H9 (cell line): Measurements from ENCODE around the gene LRRN1. TPM values are rescaled to one million over a fixed set of nuclear protein-coding genes. Genes with fewer than 3 reads are reported as not detected.

ENCODE experiments used
- DNase-seq: peaks from one replicate; pipeline ENCODE4 v3.0.0-alpha.2; 2017
- H2AFZ ChIP-seq: one replicate; pipeline ENCODE4 v1.6.1; 2013; ENCODE audit warnings: mild to moderate bottlenecking, low read length, control low read depth, moderate library complexity
- H2AK5ac ChIP-seq: 2 replicates; pipeline ENCODE4 v1.6.1; 2013; ENCODE audit warnings: low read length, control low read depth, mixed read lengths; ENCODE audit not compliant: insufficient read length
- H2BK120ac ChIP-seq: one replicate; pipeline ENCODE4 v1.6.1; 2013; ENCODE audit warnings: low read depth, mild to moderate bottlenecking, low read length, control low read depth, inconsistent platforms; ENCODE audit not compliant: poor library complexity, severe bottlenecking
- H2BK12ac ChIP-seq: 2 replicates; pipeline ENCODE4 v1.6.1; 2013; ENCODE audit warnings: low read length, control low read depth, mixed read lengths, low read depth; ENCODE audit not compliant: insufficient read length
- H2BK15ac ChIP-seq: 2 replicates; pipeline ENCODE4 v1.6.1; 2013; ENCODE audit warnings: low read depth, low read length, control low read depth
- H2BK20ac ChIP-seq: one replicate; pipeline ENCODE4 v1.6.1; 2013; ENCODE audit warnings: low read depth, mild to moderate bottlenecking, low read length, control low read depth, inconsistent platforms; ENCODE audit not compliant: poor library complexity, severe bottlenecking
- H2BK5ac ChIP-seq: 2 replicates; pipeline ENCODE4 v1.6.1; 2013; ENCODE audit warnings: low read length, control low read depth, mixed read lengths; ENCODE audit not compliant: insufficient read length
- H3K14ac ChIP-seq: 2 replicates; pipeline ENCODE4 v1.6.1; 2013; ENCODE audit warnings: low read length, control low read depth; ENCODE audit not compliant: insufficient read depth
- H3K18ac ChIP-seq: 2 replicates; pipeline ENCODE4 v1.6.1; 2013; ENCODE audit warnings: low read depth, mild to moderate bottlenecking, mixed read lengths, low read length, control low read depth; ENCODE audit not compliant: insufficient read length
- H3K23ac ChIP-seq: 2 replicates; pipeline ENCODE4 v1.6.1; 2013; ENCODE audit warnings: low read length, control low read depth, mixed read lengths, low read depth; ENCODE audit not compliant: insufficient read length
- H3K23me2 ChIP-seq: 2 replicates; pipeline ENCODE4 v1.6.1; 2013; ENCODE audit warnings: low read depth, mild to moderate bottlenecking, mixed read lengths, low read length, control low read depth; ENCODE audit not compliant: insufficient read length, poor library complexity, severe bottlenecking
- H3K27ac ChIP-seq: 2 replicates; pipeline ENCODE4 v1.5.1; 2013; ENCODE audit warnings: low read length, control low read depth, mixed read lengths, low read depth; ENCODE audit not compliant: insufficient read length
- H3K27me3 ChIP-seq: 2 replicates; pipeline ENCODE4 v1.6.1; 2013; ENCODE audit warnings: low read length, control low read depth, inconsistent platforms; ENCODE audit not compliant: insufficient read depth
- H3K4ac ChIP-seq: 2 replicates; pipeline ENCODE4 v1.6.1; 2013; ENCODE audit warnings: low read depth, mild to moderate bottlenecking, control low read depth, inconsistent platforms, low read length, moderate library complexity
- H3K4me1 ChIP-seq: 2 replicates; pipeline ENCODE4 v1.6.1; 2013; ENCODE audit warnings: low read length, control low read depth, inconsistent platforms; ENCODE audit not compliant: insufficient read depth
- H3K4me2 ChIP-seq: 2 replicates; pipeline ENCODE4 v1.6.1; 2013; ENCODE audit warnings: low read length, control low read depth, mixed read lengths; ENCODE audit not compliant: insufficient read length, insufficient read depth
- H3K56ac ChIP-seq: 2 replicates; pipeline ENCODE4 v1.6.1; 2013; ENCODE audit warnings: low read depth, mild to moderate bottlenecking, mixed read lengths, low read length, control low read depth; ENCODE audit not compliant: insufficient read length
- H3K79me1 ChIP-seq: 2 replicates; pipeline ENCODE4 v1.6.1; 2013; ENCODE audit warnings: low read depth, mild to moderate bottlenecking, moderate library complexity, low read length, control low read depth, inconsistent platforms; ENCODE audit not compliant: insufficient read depth, poor library complexity, severe bottlenecking
- H3K79me2 ChIP-seq: 2 replicates; pipeline ENCODE4 v1.6.1; 2013; ENCODE audit warnings: low read length, control low read depth, inconsistent platforms; ENCODE audit not compliant: insufficient read depth
- H3K9ac ChIP-seq: 2 replicates; pipeline ENCODE4 v1.6.1; 2013; ENCODE audit warnings: low read length, control low read depth, mixed read lengths; ENCODE audit not compliant: insufficient read length; ENCODE audit errors: extremely low read depth
- H3K9me3 ChIP-seq: one replicate; pipeline ENCODE4 v1.6.1; 2013; ENCODE audit warnings: low read depth, low read length, inconsistent platforms; ENCODE audit not compliant: control insufficient read depth
- H3T11ph ChIP-seq: one replicate; pipeline ENCODE4 v1.6.1; 2013; ENCODE audit warnings: mild to moderate bottlenecking, low read length, control low read depth, inconsistent platforms
- H4K20me1 ChIP-seq: one replicate; pipeline ENCODE4 v1.6.1; 2013; ENCODE audit not compliant: control insufficient read depth, insufficient read length, insufficient read depth
- H4K5ac ChIP-seq: 2 replicates; pipeline ENCODE4 v1.6.1; 2013; ENCODE audit warnings: low read depth, mild to moderate bottlenecking, mixed read lengths, low read length, control low read depth; ENCODE audit not compliant: insufficient read length
- H4K8ac ChIP-seq: replicated peaks from 2 replicates; pipeline ENCODE4 v1.6.1; 2013; ENCODE audit warnings: low read length, control low read depth, mixed read lengths, low read depth; ENCODE audit not compliant: insufficient read length
- H4K91ac ChIP-seq: 2 replicates; pipeline ENCODE4 v1.6.1; 2013; ENCODE audit warnings: low read depth, mild to moderate bottlenecking, moderate library complexity, mixed read lengths, low read length, control low read depth; ENCODE audit not compliant: insufficient read length
- H3K27ac Mint-ChIP-seq, 3 experiments: 2 replicates in 2 of 3; 3 replicates in 1 of 3; pipeline ENCODE4 v1.8.0; 2020 to 2021; ENCODE audit warnings: mixed read lengths in 3 of 3, mild to moderate bottlenecking in 1 of 3, moderate library complexity in 1 of 3
- H3K27me3 Mint-ChIP-seq: 2 replicates; pipeline ENCODE4 v1.8.0; 2021; ENCODE audit warnings: low read depth, mild to moderate bottlenecking, moderate library complexity, mixed read lengths
- H3K36me3 Mint-ChIP-seq, 3 experiments: 2 replicates in 2 of 3; 3 replicates in 1 of 3; pipeline ENCODE4 v1.8.0; 2020 to 2021; ENCODE audit warnings: low read depth in 3 of 3, mixed read lengths in 3 of 3; ENCODE audit not compliant: insufficient read depth in 1 of 3
- H3K4me1 Mint-ChIP-seq, 2 experiments: 2 replicates each; pipeline ENCODE4 v1.8.0; 2020; ENCODE audit warnings: mixed read lengths in 2 of 2
- H3K4me3 Mint-ChIP-seq, 2 experiments: 2 replicates in 1 of 2; 3 replicates in 1 of 2; pipeline ENCODE4 v1.8.0; 2020 to 2021; ENCODE audit warnings: mild to moderate bottlenecking in 2 of 2, mixed read lengths in 2 of 2, moderate library complexity in 1 of 2
- H3K9me3 Mint-ChIP-seq, 2 experiments: 2 replicates in 1 of 2; 3 replicates in 1 of 2; pipeline ENCODE4 v1.8.0; 2020; ENCODE audit warnings: mild to moderate bottlenecking in 2 of 2, mixed read lengths in 2 of 2, moderate library complexity in 1 of 2
- WGBS: extraction: QIAGEN DNeasy Blood & Tissue Kit; methylation state at CpG from one replicate; pipeline ENCODE4 v1.1.7; 2013; ENCODE audit warnings: missing lambda C conversion rate, low lambda C conversion rate, mixed read lengths; ENCODE audit not compliant: insufficient read length; ENCODE audit errors: extremely low coverage; 5-methylcytosine and 5-hydroxymethylcytosine counted together
- total RNA-seq: library from RNA; stranded (reverse); gene quantifications from 2 replicates; pipeline ENCODE4 v1.2.1, GENCODE V29; 2021
- TF ChIP-seq, protein P1 (sequence below): fragments of 200-600 bp; sonication (generic); conservative IDR thresholded peaks from 3 replicates; pipeline ENCODE4 v1.8.0; 2021; ENCODE audit warnings: antibody characterized with exemption, mild to moderate bottlenecking

The LRRN1 gene
- total RNA-seq, 1 experiment from 2014 or later: 269 TPM

DNA sequence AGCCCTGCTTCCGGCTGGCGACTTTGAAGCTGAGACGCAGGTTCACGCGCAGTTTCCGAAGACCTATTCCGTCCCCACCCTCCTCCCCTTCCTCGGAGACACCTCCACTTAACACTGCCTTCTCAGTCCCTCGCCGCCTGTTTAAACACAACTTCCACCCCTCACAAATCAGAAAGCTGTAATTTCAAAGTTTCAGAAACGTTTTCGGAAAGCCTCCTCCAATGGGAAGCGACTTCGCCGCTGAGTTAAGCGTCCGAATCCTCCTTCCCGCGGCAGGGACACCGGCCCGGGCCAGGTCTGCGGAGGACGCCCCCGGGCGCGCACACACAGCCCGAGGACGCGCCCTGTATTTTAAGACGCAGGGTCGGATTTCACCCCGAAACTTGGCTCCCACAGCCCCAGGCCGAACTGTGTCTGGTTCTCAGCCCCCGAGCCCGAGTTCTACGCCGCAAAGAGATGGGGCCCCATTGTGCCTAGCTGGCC lies 559 bp upstream of the LRRN1 start:
- Mint-ChIP-seq H3K4me1 (peaks cover 28 to 32% of the 10 kb centered on the region in 2 experiments), H3K27me3 (peaks cover 19% of the 10 kb centered on the region), H3K9me3 (peaks cover 4 to 9% of the 10 kb centered on the region in 2 experiments; a peak in 4 of 5 replicates), H3K4me3 (peak overlapping the region; percentile 81 to 95), H3K36me3 (peaks cover 24 to 27% (median 25%) of the 10 kb centered on the region in 3 experiments), H3K27ac (peak overlapping the region; percentile 96 to 99 (median 98))
- Histone ChIP-seq H2BK12ac (no peak overlapping the region), H3K18ac (peak overlapping the region; percentile 76), H3K56ac (no peak overlapping the region), H3T11ph (no peak overlapping the region), H2BK5ac (no peak overlapping the region), H2BK15ac (no peak overlapping the region), H3K79me2 (peaks cover 12% of the 10 kb centered on the region; the same call in 1 of the 2 replicates), H2AK5ac (no peak overlapping the region), H3K9me3 (no peaks in the 10 kb centered on the region), H4K91ac (no peak overlapping the region), H3K4me2 (peak overlapping the region; percentile 77), H2BK120ac (peak overlapping the region; percentile 52), H3K14ac (peak overlapping the region; percentile 80), H2AFZ (no peak overlapping the region), H3K23ac (no peak overlapping the region), H3K4ac (no peak overlapping the region), H4K20me1 (no peaks in the 10 kb centered on the region), H3K27me3 (no peaks in the 10 kb centered on the region), H2BK20ac (no peak overlapping the region), H3K79me1 (no peaks in the 10 kb centered on the region), H3K9ac (peak overlapping the region; percentile 57), H3K23me2 (peaks cover 19% of the 10 kb centered on the region), H3K4me1 (peaks cover 4% of the 10 kb centered on the region; the same call in 1 of the 2 replicates), H4K8ac (no peak overlapping the region), H3K27ac (peak overlapping the region; percentile 63), H4K5ac (peak overlapping the region; percentile 15)
- DNase-seq: peak; percentile 69
- TF ChIP-seq, protein P1, sequence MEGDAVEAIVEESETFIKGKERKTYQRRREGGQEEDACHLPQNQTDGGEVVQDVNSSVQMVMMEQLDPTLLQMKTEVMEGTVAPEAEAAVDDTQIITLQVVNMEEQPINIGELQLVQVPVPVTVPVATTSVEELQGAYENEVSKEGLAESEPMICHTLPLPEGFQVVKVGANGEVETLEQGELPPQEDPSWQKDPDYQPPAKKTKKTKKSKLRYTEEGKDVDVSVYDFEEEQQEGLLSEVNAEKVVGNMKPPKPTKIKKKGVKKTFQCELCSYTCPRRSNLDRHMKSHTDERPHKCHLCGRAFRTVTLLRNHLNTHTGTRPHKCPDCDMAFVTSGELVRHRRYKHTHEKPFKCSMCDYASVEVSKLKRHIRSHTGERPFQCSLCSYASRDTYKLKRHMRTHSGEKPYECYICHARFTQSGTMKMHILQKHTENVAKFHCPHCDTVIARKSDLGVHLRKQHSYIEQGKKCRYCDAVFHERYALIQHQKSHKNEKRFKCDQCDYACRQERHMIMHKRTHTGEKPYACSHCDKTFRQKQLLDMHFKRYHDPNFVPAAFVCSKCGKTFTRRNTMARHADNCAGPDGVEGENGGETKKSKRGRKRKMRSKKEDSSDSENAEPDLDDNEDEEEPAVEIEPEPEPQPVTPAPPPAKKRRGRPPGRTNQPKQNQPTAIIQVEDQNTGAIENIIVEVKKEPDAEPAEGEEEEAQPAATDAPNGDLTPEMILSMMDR: no peak
- no CpG with 5 or more reads among the region's 37 CpGs for WGBS
